ENCODE results near the gene SLC25A25. TPM values are rescaled to one million over a fixed set of nuclear protein-coding genes. Genes with fewer than 3 reads are reported as not detected.
A peak's percentile ranks its signal among the peaks of the same experiment; 100 is the strongest.
"Not testable (repeated sequence)": the region's sequence is repeated elsewhere in the genome, so short reads cannot be mapped to it uniquely, and the experiment has no call there.

SLC25A25 gene
- total RNA-seq, 1 donor from 2014 or later = 13.5 TPM

DNA sequence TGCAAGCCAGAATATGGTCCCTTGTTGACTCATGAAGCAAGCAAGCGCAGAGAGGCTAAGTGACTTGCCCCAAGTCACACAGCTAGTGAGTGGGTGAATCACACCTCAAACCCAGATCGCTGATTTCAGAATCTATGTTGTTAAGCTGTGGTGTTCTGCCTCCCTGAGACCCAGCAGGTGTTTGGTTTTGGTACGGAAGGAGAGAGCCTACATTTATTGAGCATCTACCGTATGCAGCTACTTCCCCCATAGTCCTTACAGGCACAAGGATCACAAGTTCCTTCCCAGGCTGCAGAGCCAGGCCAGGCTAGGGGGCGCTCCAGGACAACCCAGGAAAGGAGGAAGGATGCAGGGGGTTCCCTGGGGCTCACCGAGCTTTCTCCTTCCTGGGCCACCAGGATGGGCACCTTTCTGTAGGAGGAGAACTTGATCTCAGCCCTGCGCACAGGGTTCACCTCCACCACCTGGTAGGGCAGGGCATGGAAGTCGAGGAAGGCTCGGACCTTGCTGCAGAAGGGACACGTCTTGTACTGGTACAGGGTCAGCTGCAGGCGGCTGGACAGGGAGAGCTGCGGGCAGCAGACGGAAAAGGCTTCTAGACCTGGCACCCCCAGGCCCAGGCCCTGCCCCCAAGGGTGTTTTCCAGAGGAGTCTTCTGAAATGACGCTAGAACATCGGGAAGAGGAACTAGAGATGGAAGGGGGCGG, 57.0 kb downstream of the SLC25A25 start:
- peaks cover 1% of the 10 kb centered on the region for H3K27me3 Mint-ChIP-seq (ENCODE audit: insufficient read depth)
- peaks cover 34% of the 10 kb centered on the region for H3K4me1 Mint-ChIP-seq (ENCODE audit: low read depth)
- H3K4me3 Mint-ChIP-seq = peak overlapping the region; percentile 56
- no peak for DNase-seq (ENCODE audit: low spot score)
- no peak overlapping the region for H3K27ac Mint-ChIP-seq
- H3K9me3 Mint-ChIP-seq = no peaks in the 10 kb centered on the region
- intact Hi-C loops (cut with micrococcal nuclease) = no loop called here
- peaks cover 4% of the 10 kb centered on the region for H3K36me3 Mint-ChIP-seq (ENCODE audit: low read depth)

DNA sequence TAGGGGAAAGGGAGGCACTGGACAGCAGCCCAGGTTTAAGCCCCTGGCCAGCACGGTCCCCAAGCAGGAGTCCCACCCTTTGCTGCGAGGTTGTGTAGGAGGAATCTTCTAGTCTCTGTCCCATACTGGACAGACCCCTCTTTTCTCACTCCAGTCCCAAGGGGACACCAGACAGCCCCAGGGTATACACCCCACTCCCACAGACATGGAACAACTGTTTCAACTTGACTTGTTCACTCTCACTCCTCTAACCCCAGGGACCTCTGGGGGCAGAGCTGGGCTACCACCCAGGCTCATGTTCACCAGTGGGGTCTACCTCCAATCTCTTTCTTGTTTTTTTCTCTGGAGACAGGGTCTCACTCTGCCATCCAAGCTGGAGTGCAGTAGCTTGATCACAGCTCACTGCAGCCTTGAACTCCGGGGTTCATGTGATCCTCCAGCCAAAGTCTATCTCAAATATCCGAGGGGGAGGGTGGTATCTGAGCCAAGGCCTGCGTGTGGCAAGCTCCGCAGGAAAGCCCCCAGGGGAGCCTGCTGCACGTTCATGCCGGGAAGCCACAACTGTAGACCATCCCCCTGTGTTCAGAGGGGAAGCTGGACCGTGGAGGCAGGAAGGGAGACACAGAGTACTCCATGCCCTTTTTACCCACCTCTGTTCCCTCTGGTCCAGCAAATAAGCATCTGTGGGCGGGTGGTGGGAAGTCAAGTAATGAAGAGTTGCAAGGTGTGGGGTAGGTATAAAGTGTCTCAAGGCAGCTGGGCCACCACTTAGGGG, 57.7 kb downstream of the SLC25A25 start:
- H3K36me3 Mint-ChIP-seq (ENCODE audit: low read depth) = peaks cover 4% of the 10 kb centered on the region
- no peaks in the 10 kb centered on the region for H3K9me3 Mint-ChIP-seq
- peaks cover 4% of the 10 kb centered on the region for H3K27me3 Mint-ChIP-seq (ENCODE audit: insufficient read depth)
- DNase-seq (ENCODE audit: low spot score) = no peak
- peaks cover 34% of the 10 kb centered on the region for H3K4me1 Mint-ChIP-seq (ENCODE audit: low read depth)
- intact Hi-C loops (cut with micrococcal nuclease) = no loop called here
- H3K4me3 Mint-ChIP-seq = peak overlapping the region; percentile 85
- peak overlapping the region; percentile 64 for H3K27ac Mint-ChIP-seq

GRCh38 chr9:128127568-128127989, 59.5 kb downstream of the SLC25A25 start, which contains the start of gene PTGES2:
TSS of gene PTGES2 (minus strand) at chr9:128127729. CDS start at chr9:128127717, 12 bp downstream.
- H3K27ac Mint-ChIP-seq = peak within 1 kb of the TSS; percentile 99
- peak within 1 kb of the TSS; percentile 90 for H3K4me3 Mint-ChIP-seq
- DNase-seq (ENCODE audit: low spot score) = peak; percentile 80
- no peaks in the 10 kb centered on the region for H3K9me3 Mint-ChIP-seq
- peaks cover 34% of the 10 kb centered on the region for H3K4me1 Mint-ChIP-seq (ENCODE audit: low read depth)
- peaks cover 4% of the 10 kb centered on the region for H3K36me3 Mint-ChIP-seq (ENCODE audit: low read depth)
- intact Hi-C loops (cut with micrococcal nuclease) = loop anchor here (1.0 kb wide), 1 partner anchor 33 kb away; no protein-coding TSS in a partner anchor
- H3K27me3 Mint-ChIP-seq (ENCODE audit: insufficient read depth) = peaks cover 13% of the 10 kb centered on the region

DNA sequence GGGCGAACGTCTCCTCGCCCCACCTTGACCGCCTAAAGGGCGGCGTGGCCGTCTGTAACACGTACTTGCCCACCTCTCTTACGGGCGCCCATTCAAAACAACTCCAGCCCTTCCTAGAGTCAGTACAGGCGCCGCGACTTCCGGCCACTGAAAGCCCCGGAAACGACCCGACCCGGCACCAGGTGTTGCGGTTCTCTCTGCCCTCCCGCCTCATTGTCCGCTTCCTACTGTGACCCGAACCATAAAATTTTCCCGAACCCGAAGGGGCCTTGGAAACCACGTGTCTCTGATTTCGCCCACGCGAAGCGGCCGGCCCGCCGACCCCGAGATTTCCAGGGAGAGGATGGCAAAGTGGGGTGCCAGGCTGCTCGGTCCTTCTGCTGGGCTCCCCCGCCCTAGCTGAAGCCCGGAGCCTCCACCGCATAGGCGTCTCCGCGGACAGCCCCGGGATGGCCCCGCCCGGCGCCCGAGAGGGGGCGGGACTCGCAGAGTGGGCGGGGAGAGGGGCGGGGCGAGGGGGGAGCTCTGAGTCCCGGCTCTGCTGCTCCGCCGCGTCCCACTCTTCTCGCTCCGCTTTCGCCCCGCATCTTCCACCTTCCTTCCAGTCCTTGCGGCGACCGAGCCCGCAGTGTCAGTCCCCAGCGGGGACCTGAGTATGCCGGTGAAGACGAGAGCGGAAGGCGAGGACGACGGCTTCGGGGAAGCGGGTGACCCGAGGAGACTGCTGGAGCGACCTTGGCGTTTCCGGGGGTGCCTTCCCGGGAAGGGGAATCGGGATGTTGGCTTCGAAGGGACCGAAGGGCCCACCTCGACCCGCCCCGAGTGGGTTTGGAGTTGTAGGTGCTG, 60.2 kb downstream of the SLC25A25 start:
- intact Hi-C loops (cut with micrococcal nuclease) = loop anchor here (1.0 to 2.0 kb wide), 10 partner anchors 11 to 357 kb away; partner anchors contain the start of genes BBLN, CIZ1, COQ4 and DPM2
- Mint-ChIP-seq H3K9me3 (no peaks in the 10 kb centered on the region), H3K27me3 (ENCODE audit: insufficient read depth) (peaks cover 19% of the 10 kb centered on the region), H3K4me1 (ENCODE audit: low read depth) (peaks cover 39% of the 10 kb centered on the region), H3K36me3 (ENCODE audit: low read depth) (peaks cover 4% of the 10 kb centered on the region), H3K27ac (peak overlapping the region; percentile 99), H3K4me3 (peak overlapping the region; percentile 90)
- peak; percentile 79 for DNase-seq (ENCODE audit: low spot score)

DNA sequence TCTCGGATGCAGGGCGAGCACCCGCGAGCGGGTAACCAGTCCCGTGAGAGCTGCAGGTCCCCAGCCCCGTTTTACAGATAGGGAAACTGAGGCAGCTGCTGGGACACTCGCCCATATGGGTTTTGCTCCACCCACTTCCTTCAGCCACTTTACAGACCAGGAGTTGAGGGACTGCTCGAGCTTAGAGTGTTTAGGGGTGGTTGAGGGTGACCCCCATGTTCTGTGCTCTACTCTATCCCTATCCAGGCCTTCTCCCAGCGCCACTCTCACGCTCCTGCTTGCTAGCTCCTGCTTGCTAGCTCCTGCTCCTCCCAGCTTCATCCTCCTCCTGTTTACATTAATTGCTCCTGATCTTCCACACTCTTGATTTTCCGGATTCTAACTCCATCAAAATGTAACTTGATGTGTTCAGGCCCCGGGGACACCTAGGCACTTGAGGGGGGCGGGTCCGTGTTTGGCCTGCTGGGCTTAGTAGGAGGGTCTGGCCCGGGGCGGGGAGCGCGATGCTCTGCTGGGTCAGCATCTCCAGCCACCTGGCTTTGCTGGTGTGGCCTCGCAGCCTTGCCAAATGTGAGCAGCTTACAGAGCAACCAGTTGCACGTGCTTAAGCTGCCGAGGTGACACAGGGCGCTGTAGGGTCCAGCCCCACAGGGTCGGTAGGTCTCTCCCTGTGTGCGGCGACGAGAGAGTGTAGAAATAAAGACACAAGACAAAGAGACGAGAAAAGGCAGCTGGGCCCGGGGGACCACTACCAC, 61.0 kb downstream of the SLC25A25 start:
- Mint-ChIP-seq H3K36me3 (ENCODE audit: low read depth) (no peaks in the 10 kb centered on the region), H3K4me1 (ENCODE audit: low read depth) (peaks cover 41% of the 10 kb centered on the region), H3K27ac (peak overlapping the region; percentile 61), H3K27me3 (ENCODE audit: insufficient read depth) (peaks cover 23% of the 10 kb centered on the region), H3K9me3 (no peaks in the 10 kb centered on the region), H3K4me3 (peak overlapping the region; percentile 90)
- intact Hi-C loops (cut with micrococcal nuclease) = loop anchor here (1.0 to 2.0 kb wide), 9 partner anchors 12 to 358 kb away; partner anchors contain the start of genes BBLN, CIZ1, COQ4 and DPM2
- no peak for DNase-seq (ENCODE audit: low spot score)

DNA sequence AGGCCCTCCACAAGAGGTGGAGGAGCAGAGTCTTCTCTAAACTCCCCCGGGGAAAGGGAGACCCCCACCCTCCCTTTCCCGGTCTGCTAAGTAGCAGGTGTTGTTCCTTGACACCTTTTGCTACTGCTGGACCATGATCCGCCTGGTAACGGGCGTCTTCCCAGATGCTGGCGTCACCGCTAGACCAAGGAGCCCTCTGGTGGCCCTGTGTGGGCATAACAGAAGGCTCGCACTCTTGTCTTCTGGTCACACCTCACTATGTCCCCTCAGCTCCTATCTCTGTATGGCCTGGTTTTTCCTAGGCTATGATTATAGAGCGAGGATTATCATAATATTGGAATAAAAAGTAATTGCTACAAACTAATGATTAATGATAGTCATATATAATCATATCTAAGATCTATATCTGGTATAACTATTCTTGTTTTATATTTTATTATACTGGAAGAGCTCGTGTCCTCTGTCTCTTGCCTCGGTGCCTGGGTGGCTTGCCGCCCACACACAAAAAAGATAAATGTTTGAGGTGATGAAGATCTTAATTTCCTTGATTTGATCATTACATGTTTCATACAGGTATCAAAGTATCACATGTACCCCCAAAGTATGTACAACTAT, 62.1 kb downstream of the SLC25A25 start:
- H3K27me3 Mint-ChIP-seq (ENCODE audit: insufficient read depth) = peaks cover 28% of the 10 kb centered on the region
- not testable (repeated sequence) for H3K27ac Mint-ChIP-seq
- intact Hi-C loops (cut with micrococcal nuclease) = loop anchor here (2.0 kb wide), 1 partner anchor 61 kb away; the partner anchor contains the start of gene CIZ1

GRCh38 chr9:128130651-128131050, 62.6 kb downstream of the SLC25A25 start:
- H3K4me1 Mint-ChIP-seq (ENCODE audit: low read depth) = peaks cover 36% of the 10 kb centered on the region
- H3K9me3 Mint-ChIP-seq; intact Hi-C loops (cut with micrococcal nuclease); H3K27ac Mint-ChIP-seq; H3K4me3 Mint-ChIP-seq; DNase-seq (ENCODE audit: low spot score); H3K36me3 Mint-ChIP-seq (ENCODE audit: low read depth): not testable (repeated sequence)
- peaks cover 30% of the 10 kb centered on the region for H3K27me3 Mint-ChIP-seq (ENCODE audit: insufficient read depth)

More for the DNA sequence above, 62.1 kb downstream of the SLC25A25 start:
- peak; percentile 37 for DNase-seq (ENCODE audit: low spot score)
- H3K4me3 Mint-ChIP-seq = peak overlapping the region; percentile 65
- not testable (repeated sequence) for H3K36me3 Mint-ChIP-seq (ENCODE audit: low read depth); H3K9me3 Mint-ChIP-seq
- H3K4me1 Mint-ChIP-seq (ENCODE audit: low read depth) = peaks cover 36% of the 10 kb centered on the region

DNA sequence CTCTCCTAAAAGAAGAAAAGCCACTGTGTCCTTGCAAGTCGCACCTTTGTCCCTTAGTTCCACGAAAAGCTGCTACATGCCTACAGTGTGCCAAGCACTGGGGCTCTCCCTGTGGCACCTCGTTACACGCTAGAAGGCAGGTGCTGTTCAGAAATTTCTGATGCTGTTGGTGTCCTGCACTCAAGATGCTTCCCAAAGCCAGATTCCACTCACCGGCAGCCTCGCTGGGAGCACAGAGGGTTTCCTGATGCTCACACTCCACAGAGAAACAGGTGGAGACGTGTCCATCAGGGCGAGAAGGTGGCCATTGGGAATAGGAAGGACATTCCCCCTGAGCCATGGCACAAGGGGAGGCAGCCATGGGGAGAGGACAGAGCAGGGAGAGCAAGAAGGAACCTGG, 63.3 kb downstream of the SLC25A25 start:
- intact Hi-C loops (cut with micrococcal nuclease); H3K9me3 Mint-ChIP-seq; H3K36me3 Mint-ChIP-seq (ENCODE audit: low read depth); H3K4me3 Mint-ChIP-seq; H3K27ac Mint-ChIP-seq; DNase-seq (ENCODE audit: low spot score): not testable (repeated sequence)
- peaks cover 30% of the 10 kb centered on the region for H3K27me3 Mint-ChIP-seq (ENCODE audit: insufficient read depth)
- H3K4me1 Mint-ChIP-seq (ENCODE audit: low read depth) = peaks cover 33% of the 10 kb centered on the region

GRCh38 chr9:128132139-128132538, 64.1 kb downstream of the SLC25A25 start:
- H3K27ac Mint-ChIP-seq; H3K36me3 Mint-ChIP-seq (ENCODE audit: low read depth): not testable (repeated sequence)
- H3K4me1 Mint-ChIP-seq (ENCODE audit: low read depth) = peaks cover 28% of the 10 kb centered on the region

GRCh38 chr9:128135561-128135960, 67.5 kb downstream of the SLC25A25 start:
- H3K4me3 Mint-ChIP-seq; H3K36me3 Mint-ChIP-seq (ENCODE audit: low read depth); H3K27ac Mint-ChIP-seq; intact Hi-C loops (cut with micrococcal nuclease); H3K9me3 Mint-ChIP-seq; DNase-seq (ENCODE audit: low spot score): not testable (repeated sequence)
- Mint-ChIP-seq H3K4me1 (ENCODE audit: low read depth) (peaks cover 18% of the 10 kb centered on the region), H3K27me3 (ENCODE audit: insufficient read depth) (peaks cover 29% of the 10 kb centered on the region)

More at GRCh38 chr9:128132139-128132538, 64.1 kb downstream of the SLC25A25 start:
- H3K9me3 Mint-ChIP-seq; DNase-seq (ENCODE audit: low spot score); intact Hi-C loops (cut with micrococcal nuclease); H3K4me3 Mint-ChIP-seq: not testable (repeated sequence)
- H3K27me3 Mint-ChIP-seq (ENCODE audit: insufficient read depth) = peaks cover 30% of the 10 kb centered on the region
